GM18907 (cell line): Measurements from ENCODE around the gene AREG.

ENCODE experiments used
- ATAC-seq: cut with Tn5 transposase; IDR thresholded peaks from one replicate; pipeline ENCODE4 v1.9.1; 2021; ENCODE audit warnings: mild to moderate bottlenecking, moderate library complexity; ENCODE audit not compliant: unreplicated experiment

Gene AREG

DNA sequence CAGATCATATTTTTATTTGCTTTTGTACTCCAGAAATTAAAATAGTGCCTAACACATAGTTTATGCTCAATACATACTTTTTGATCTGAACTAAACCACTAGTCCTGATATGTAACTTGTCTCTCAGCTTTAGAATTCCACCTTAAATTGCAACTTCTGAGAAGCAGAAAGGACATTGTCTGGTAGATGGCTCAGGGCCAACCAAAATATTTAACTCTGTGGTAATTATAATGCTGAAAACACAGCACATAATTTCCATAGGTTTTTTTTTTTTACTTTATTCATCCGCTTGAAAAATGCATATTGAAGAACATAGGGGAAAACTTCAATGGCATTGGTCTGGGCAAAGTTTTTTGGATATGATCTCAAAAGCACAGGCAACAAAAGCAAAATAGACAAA is 59.3 kb downstream of the AREG start:
- no peak for ATAC-seq
